Effector memory CD4-positive, alpha-beta T cell (primary cell): ENCODE results near the gene COL10A1.

Source experiments
- DNase-seq, 3 donors: peaks; one replicate each; pipeline ENCODE4 v3.0.0-alpha.2; 2020
- H3K27ac ChIP-seq: 2 replicates; pipeline ENCODE4 v1.7.0; 2013; ENCODE audit warnings: mild to moderate bottlenecking, low read length, moderate library complexity; ENCODE audit not compliant: insufficient read depth, poor library complexity, severe bottlenecking
- H3K27me3 ChIP-seq: replicated peaks from 2 replicates; pipeline ENCODE4 v1.7.0; 2013; ENCODE audit warnings: mild to moderate bottlenecking, low read length; ENCODE audit not compliant: insufficient read depth, control insufficient read depth, poor library complexity, severe bottlenecking
- H3K36me3 ChIP-seq: 2 replicates; pipeline ENCODE4 v1.7.0; 2013; ENCODE audit warnings: mild to moderate bottlenecking, low read length, moderate library complexity; ENCODE audit not compliant: control insufficient read depth, insufficient read depth
- H3K4me1 ChIP-seq: 2 replicates; pipeline ENCODE4 v1.7.0; 2013; ENCODE audit warnings: low read length, mild to moderate bottlenecking; ENCODE audit not compliant: control insufficient read depth, insufficient read depth, poor library complexity, severe bottlenecking
- H3K4me3 ChIP-seq: 2 replicates; pipeline ENCODE4 v1.7.0; 2013; ENCODE audit warnings: low read length, low read depth, mild to moderate bottlenecking; ENCODE audit not compliant: insufficient read depth, poor library complexity, severe bottlenecking
- H3K9me3 ChIP-seq: 2 replicates; pipeline ENCODE4 v1.7.0; 2013; ENCODE audit warnings: mild to moderate bottlenecking, low read length, moderate library complexity; ENCODE audit not compliant: control insufficient read depth

COL10A1 gene

GRCh38 chr6:116070101-116070500 lies 55.8 kb downstream of the COL10A1 start:
- Histone ChIP-seq H3K27me3 (no peaks in the 10 kb centered on the region), H3K27ac (no peak overlapping the region), H3K9me3 (no peaks in the 10 kb centered on the region), H3K36me3 (no peaks in the 10 kb centered on the region), H3K4me1 (no peaks in the 10 kb centered on the region), H3K4me3 (no peak overlapping the region)
- no peak for DNase-seq
